Heart right ventricle (tissue), 16 donors: ENCODE measurements around the gene COL6A3. TPM values are rescaled to one million over a fixed set of nuclear protein-coding genes. Genes with fewer than 3 reads are reported as not detected.

Source experiments
- ATAC-seq, 8 donors: fragments of 200-7000 bp; cut with Tn5 transposase; one replicate each; pipeline ENCODE4 v1.9.1; 2020; ENCODE audit warnings: mild to moderate bottlenecking in 8 of 8, moderate library complexity in 8 of 8, moderate number of reproducible peaks in 1 of 8
- DNase-seq, 2 donors: peaks; one replicate each; pipeline ENCODE4 v3.0.0-alpha.2; 2020
- H3K27ac ChIP-seq, 10 donors: fragments of 200-600 bp; sonication (generic) in 2 of 10; one replicate each; pipeline versions ENCODE4 v1.5.0 to v1.8.0; 2020 to 2022; ENCODE audit warnings: mild to moderate bottlenecking in 3 of 10
- H3K27me3 ChIP-seq, 7 donors: fragments of 200-600 bp; one replicate each; pipeline ENCODE4 v1.8.0; 2021 to 2022; ENCODE audit warnings: mild to moderate bottlenecking in 2 of 7
- H3K36me3 ChIP-seq, 9 donors: fragments of 200-600 bp; sonication (generic) in 1 of 9; one replicate each; pipeline versions ENCODE4 v1.5.0 to v1.8.0; 2020 to 2022; ENCODE audit warnings: mild to moderate bottlenecking in 2 of 9
- H3K4me1 ChIP-seq, 9 donors: fragments of 200-600 bp; sonication (generic) in 1 of 9; one replicate each; pipeline versions ENCODE4 v1.5.0 to v1.8.0; 2020 to 2022; ENCODE audit warnings: mild to moderate bottlenecking in 4 of 9
- H3K4me3 ChIP-seq, 10 donors: fragments of 200-600 bp; sonication (generic) in 2 of 10; one replicate each; pipeline versions ENCODE4 v1.5.0 to v1.8.0; 2020 to 2022; ENCODE audit warnings: mild to moderate bottlenecking in 7 of 10, moderate library complexity in 2 of 10
- H3K9me3 ChIP-seq, 11 donors: fragments of 200-600 bp in 10 of 11; sonication (generic) in 2 of 11; one replicate each; pipeline versions ENCODE4 v1.5.0 to v1.8.0; 2013 to 2022; ENCODE audit warnings: mild to moderate bottlenecking in 2 of 11, control low read depth in 1 of 11, moderate library complexity in 1 of 11
- WGBS, 2 donors: extraction: QIAGEN DNeasy Blood & Tissue Kit; methylation state at CpG; one replicate each; pipeline ENCODE4 v1.1.7; 2013; ENCODE audit warnings: inconsistent platforms in 1 of 2; 5-methylcytosine and 5-hydroxymethylcytosine counted together
- intact Hi-C, 10 donors: fragments of 100-400 bp; cut with DNase I; formaldehyde crosslinking; loops; one replicate each; pipeline versions ENCODE4 v1.11.1 to v1.14.2; 2022
- polyA plus RNA-seq, 2 donors: library from polyadenylated mRNA; stranded (reverse); fragments of 200-250 nt; gene quantifications; one replicate each; pipeline ENCODE4 v1.2.3, GENCODE V29; 2013
- total RNA-seq, 10 donors: library from RNA; stranded (reverse); fragmentation: NEBNext Ultra II Directional in 3 of 10; extraction: Animal tissue kit (Norgen Biotek cat#: 25700) in 3 of 10; gene quantifications; one replicate each; pipeline versions ENCODE4 v1.2.1 to v1.2.4, GENCODE V29; 2021 to 2023
- TF ChIP-seq, protein P1 (sequence below), 9 donors: fragments of 200-600 bp; sonication (generic) in 2 of 9; IDR thresholded peaks; one replicate each; pipeline versions ENCODE4 v1.5.0 to v1.8.0; 2021 to 2022; ENCODE audit warnings: antibody characterized with exemption in 9 of 9, mild to moderate bottlenecking in 5 of 9, moderate library complexity in 1 of 9
- donor health status: Arrhythmogenic right ventricular cardiomyopathy.
- donor health status: ischemic (EF 13 %, LVEDD 7.1; RV severe dilation, severe dysfunction).
- donor health status: healthy with polysubstance abuse.
- donor health status: DM: no; HTN: yes; CAD: no.
- donor health status: DM: no; HTN: no; CAD: no.
- donor health status: ischemic (EF 25% LVEDD 6.9; RV normal size, moderate dysfunction).
- donor health status: ischemic (EF 25% LVEDD 5.7; RV mildly dilated, moderate dysfunction).
- donor health status: healthy.
- donor health status: DM: yes; HTN: yes; CAD: no.
- donor health status: Ischemic cardiomyopathy.
- donor health status: ischemic (EF 35%, LVEDD 5.7; RV mildly dilated, moderate dysfunction).
- donor health status: nonischemic (EF 11% LVEDD 7.7; RV severe dilation, severe dysfunction).
- donor health status: DM: yes; HTN: yes; CAD: no.
- donor health status: PGD.
- donor health status: ischemic (EF 29% LVEDD 5.4; RV normal size, mild dysfunction).
- donor health status: nonischemic (EF 23%, LVEDD 6.1; RV moderate dilation, normal function).

Gene COL6A3
- total and polyA plus RNA-seq, 12 donors, result 27.7 to 222 (median 47.5) TPM

DNA sequence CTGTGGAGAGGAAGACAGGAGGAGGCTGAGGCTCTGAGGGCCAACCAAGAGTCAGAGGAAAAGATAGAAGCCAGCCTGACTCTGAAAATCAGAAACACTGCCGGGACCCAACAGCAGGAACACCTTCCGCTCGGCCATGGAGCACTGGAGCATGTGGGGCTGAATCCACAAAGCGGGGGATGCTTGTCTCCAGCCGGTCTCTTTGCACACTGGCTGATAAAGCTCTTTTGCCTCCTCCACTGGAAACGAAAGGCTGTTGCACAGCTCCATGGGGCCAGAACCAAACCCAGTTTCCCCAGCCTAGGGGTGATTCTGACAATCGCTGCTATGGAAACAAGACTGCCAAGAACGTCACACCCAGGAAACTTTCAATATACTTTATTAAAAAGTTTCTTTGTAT is 90.3 kb downstream of the COL6A3 start:
- 75 to 78% methylated on average over 8 of the region's 8 CpGs for WGBS, 2 donors
- intact Hi-C loops, result loop anchor here in 7 of 10 donors (5.0 to 10.0 kb wide), 5 partner anchors 81 to 169 kb away; partner anchors contain the start of gene COL6A3 (in 1 of the 7)
- ATAC-seq, result no peak
- TF ChIP-seq, protein P1, sequence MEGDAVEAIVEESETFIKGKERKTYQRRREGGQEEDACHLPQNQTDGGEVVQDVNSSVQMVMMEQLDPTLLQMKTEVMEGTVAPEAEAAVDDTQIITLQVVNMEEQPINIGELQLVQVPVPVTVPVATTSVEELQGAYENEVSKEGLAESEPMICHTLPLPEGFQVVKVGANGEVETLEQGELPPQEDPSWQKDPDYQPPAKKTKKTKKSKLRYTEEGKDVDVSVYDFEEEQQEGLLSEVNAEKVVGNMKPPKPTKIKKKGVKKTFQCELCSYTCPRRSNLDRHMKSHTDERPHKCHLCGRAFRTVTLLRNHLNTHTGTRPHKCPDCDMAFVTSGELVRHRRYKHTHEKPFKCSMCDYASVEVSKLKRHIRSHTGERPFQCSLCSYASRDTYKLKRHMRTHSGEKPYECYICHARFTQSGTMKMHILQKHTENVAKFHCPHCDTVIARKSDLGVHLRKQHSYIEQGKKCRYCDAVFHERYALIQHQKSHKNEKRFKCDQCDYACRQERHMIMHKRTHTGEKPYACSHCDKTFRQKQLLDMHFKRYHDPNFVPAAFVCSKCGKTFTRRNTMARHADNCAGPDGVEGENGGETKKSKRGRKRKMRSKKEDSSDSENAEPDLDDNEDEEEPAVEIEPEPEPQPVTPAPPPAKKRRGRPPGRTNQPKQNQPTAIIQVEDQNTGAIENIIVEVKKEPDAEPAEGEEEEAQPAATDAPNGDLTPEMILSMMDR (IDR thresholded peaks at IDR 0.05), result no peak
- no peaks in the 10 kb centered on the region for H3K9me3 ChIP-seq
- DNase-seq, result no peak
- peaks cover 5 to 69% (median 29%) of the 10 kb centered on the region in 9 donors for H3K4me1 ChIP-seq
- no peaks in the 10 kb centered on the region for H3K27me3 ChIP-seq
- H3K4me3 ChIP-seq, result no peak overlapping the region
- H3K27ac ChIP-seq, result peak overlapping the region in 7 of 10 donors; percentile 37 to 76 (median 49)
- H3K36me3 ChIP-seq, result peaks cover 0 to 42% (median 0%) of the 10 kb centered on the region in 9 donors

DNA sequence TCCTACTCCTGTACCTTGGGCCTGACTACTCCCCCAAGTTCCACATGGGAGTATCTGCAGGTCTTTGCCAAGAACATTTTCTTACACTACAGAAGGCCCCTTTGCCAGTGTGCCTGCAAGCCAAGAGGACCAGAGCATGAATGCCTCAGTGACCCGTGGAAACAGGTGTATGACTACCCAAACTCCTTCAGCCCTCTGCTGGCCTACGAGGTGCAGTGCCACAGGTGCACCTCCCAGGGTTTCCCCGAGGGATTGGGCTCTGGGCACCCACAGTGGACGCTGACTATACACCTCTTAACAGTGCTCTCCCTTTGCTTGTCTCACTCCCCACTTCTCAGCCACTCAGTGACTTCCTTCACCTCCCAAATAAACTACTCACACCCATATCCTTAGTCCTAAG is 91.4 kb downstream of the COL6A3 start:
- H3K9me3 ChIP-seq, result no peaks in the 10 kb centered on the region
- DNase-seq (no peak), ATAC-seq (peak in 5 of 8 donors; percentile 23 to 30 (median 26))
- no peak overlapping the region for H3K4me3 ChIP-seq
- peak overlapping the region in 8 of 10 donors; percentile 33 to 76 (median 69) for H3K27ac ChIP-seq
- no peaks in the 10 kb centered on the region for H3K27me3 ChIP-seq
- 68 to 80% methylated on average over 4 of the region's 4 CpGs for WGBS, 2 donors
- peaks cover 0 to 34% (median 0%) of the 10 kb centered on the region in 9 donors for H3K36me3 ChIP-seq
- intact Hi-C loops, result loop anchor here in 7 of 10 donors (5.0 to 10.0 kb wide), 5 partner anchors 82 to 168 kb away; partner anchors contain the start of gene COL6A3 (in 1 of the 7)
- H3K4me1 ChIP-seq, result peaks cover 5 to 58% (median 29%) of the 10 kb centered on the region in 9 donors
- TF ChIP-seq, protein P1 (IDR thresholded peaks at IDR 0.05), result peak in 7 of 9 donors; percentile 34 to 47 (median 41)

DNA sequence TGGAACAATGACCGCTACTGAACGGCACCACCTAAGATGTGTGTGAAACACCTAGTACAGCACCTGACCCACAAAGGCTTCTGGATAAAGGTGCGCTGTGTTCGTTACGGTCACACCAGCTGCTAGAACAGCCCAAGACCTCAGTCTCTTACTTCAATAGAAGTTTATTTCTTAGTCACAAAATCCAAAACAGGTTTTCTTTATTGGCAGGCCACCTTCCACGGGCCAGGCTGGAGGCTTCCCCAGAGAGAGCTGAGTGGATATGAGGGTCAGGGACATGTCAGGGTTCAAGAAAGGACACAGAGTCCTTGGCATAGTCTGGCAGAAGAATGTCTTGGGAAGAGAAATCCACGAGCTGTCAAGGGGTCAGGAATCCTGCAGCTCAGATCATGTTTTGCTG is 92.2 kb downstream of the COL6A3 start:
- H3K36me3 ChIP-seq, result peaks cover 0 to 34% (median 0%) of the 10 kb centered on the region in 9 donors
- no peak overlapping the region for H3K4me3 ChIP-seq
- no peaks in the 10 kb centered on the region for H3K9me3 ChIP-seq
- intact Hi-C loops, result loop anchor here in 7 of 10 donors (5.0 to 10.0 kb wide), 5 partner anchors 83 to 167 kb away; partner anchors contain the start of gene COL6A3 (in 1 of the 7)
- TF ChIP-seq, protein P1 (IDR thresholded peaks at IDR 0.05), result no peak
- ATAC-seq (peak in 2 of 8 donors; percentile 23 to 48), DNase-seq (no peak)
- WGBS, 2 donors, result 86 to 87% methylated on average over 7 of the region's 7 CpGs
- no peaks in the 10 kb centered on the region for H3K27me3 ChIP-seq
- peak overlapping the region in 9 of 10 donors; percentile 26 to 76 (median 68) for H3K27ac ChIP-seq
- peaks cover 5 to 51% (median 29%) of the 10 kb centered on the region in 9 donors for H3K4me1 ChIP-seq

DNA sequence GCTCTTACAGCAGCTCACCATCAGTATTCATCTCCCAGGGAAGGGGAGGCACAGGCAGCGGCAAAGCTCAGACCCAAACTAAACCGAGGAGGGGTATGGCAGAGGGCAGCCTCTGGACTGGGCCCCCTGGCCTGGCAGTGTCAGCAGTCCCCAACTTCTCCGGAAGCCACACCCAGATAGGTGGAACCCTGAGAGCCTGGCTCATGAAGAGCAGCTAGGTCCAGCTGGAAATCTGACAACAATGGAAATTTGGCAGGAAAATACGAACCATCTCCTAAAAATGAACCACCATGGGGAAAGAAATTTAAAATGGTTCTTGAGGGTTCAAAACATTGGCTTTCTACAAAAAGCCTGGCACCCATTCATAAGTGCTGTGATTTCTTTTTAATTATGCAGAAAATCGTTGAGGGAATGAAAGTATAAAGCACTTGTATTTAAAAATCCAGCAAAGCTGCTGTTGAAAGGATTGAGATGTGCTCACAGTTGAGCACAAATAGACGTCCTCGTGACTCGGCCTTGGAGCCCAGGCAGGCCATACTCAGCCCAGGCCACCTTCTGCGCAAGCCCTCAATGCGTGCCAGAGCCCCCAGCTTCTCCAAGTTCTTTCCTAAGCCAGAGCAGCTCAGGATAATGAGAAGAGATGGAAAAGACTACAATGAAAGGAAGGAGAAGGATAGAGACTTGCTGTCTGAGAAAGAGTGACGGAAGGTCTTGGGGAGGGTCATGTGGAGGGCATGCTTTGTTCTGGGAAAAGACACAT is 93.0 kb downstream of the COL6A3 start:
- no peaks in the 10 kb centered on the region for H3K9me3 ChIP-seq
- ATAC-seq (peak; percentile 73 to 88 (median 79)), DNase-seq (peak; percentile 62 to 73)
- no peaks in the 10 kb centered on the region for H3K27me3 ChIP-seq
- no peak overlapping the region for H3K4me3 ChIP-seq
- TF ChIP-seq, protein P1 (IDR thresholded peaks at IDR 0.05), result no peak
- peaks cover 0 to 30% (median 0%) of the 10 kb centered on the region in 9 donors for H3K36me3 ChIP-seq
- H3K27ac ChIP-seq, result peak overlapping the region; percentile 26 to 76 (median 66)
- 54 to 57% methylated on average over 11 of the region's 11 CpGs for WGBS, 2 donors
- peaks cover 7 to 56% (median 36%) of the 10 kb centered on the region in 9 donors for H3K4me1 ChIP-seq
- intact Hi-C loops, result loop anchor here in 7 of 10 donors (5.0 to 10.0 kb wide), 5 partner anchors 84 to 166 kb away; partner anchors contain the start of gene COL6A3 (in 1 of the 7)
